ENCODE results near the gene KANK2.

DNA sequence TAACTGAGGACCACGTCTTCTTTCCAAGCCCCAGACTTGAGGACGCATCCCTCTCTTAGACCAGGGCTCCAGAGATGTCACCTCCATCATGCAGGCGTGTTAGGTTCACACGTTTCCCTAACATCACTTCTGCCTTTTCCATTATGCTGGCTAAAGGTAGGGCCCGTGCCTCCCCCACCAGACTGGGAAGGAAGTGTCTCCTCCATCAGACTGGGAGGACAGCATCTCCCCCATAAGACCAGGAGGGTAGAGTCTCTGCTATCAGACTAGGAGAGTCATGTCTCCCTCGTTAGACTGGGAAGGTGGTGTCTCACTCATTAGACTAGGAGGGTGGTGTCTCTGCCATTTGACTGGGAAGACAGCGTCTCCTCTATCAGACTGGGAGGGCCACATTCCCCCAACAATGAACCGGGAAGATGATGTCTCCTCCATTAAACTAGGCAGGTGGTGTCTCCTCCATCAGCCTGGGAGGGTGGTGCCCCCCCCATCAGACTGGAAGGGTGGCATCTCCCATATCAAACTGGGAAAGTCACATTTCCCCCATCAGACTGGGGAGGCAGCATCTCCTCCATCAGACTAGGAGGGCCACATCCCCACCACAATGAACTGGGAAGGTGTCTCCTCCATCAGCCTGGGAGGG is 23.7 kb downstream of the KANK2 start:
- TF ChIP-seq POLR2AphosphoS5 (IDR thresholded peaks at IDR 0.05; ENCODE audit: borderline replicate concordance, low read depth, low read length) (no peak), EZH2 (IDR thresholded peaks at IDR 0.05) (no peak)

Measured in SK-N-MC (cell line).